Caco-2 (cell line): ENCODE measurements around the gene FRMD4B. TPM values are rescaled to one million over a fixed set of nuclear protein-coding genes. Genes with fewer than 3 reads are reported as not detected.

Experiments used
- BruUV-seq: library from RNA; stranded (reverse); fragments of 400-500 nt; replicated peaks from 2 replicates; lab custom pipeline; 2021; lab: Mats Ljungman, UMichigan
- CTCF ChIA-PET: fragments of 300-600 bp; sonication (Branson Sonifier 250); formaldehyde crosslinking; loops from one replicate; lab custom pipeline; 2022; ENCODE audit warnings: antibody characterized with exemption; lab: Charles Lee
- POLR2A ChIA-PET: fragments of 300-600 bp; sonication (Branson Sonifier 250); formaldehyde crosslinking; loops from one replicate; lab custom pipeline; 2022; ENCODE audit warnings: antibody characterized with exemption; lab: Charles Lee
- DNase-seq, 2 experiments: peaks; one replicate each; pipeline versions ENCODE4 v3.0.0 to v3.0.0-alpha.2; 2020 to 2022
- H3K27me3 ChIP-seq: replicated peaks from 2 replicates; pipeline ENCODE4 v1.6.0; 2011; ENCODE audit warnings: low read length; ENCODE audit not compliant: control insufficient read depth, insufficient read depth
- H3K36me3 ChIP-seq: 2 replicates; pipeline ENCODE4 v1.5.1; 2011; ENCODE audit warnings: low read length; ENCODE audit not compliant: control insufficient read depth, insufficient read depth
- H3K4me1 ChIP-seq: fragments of 250-450 bp; sonication (Bioruptor Pico); 2 replicates; pipeline ENCODE4 v1.5.1; 2020; ENCODE audit warnings: mild to moderate bottlenecking
- H3K4me3 ChIP-seq: 2 replicates; pipeline ENCODE4 v1.5.1; 2011; ENCODE audit warnings: low read depth, mild to moderate bottlenecking, control low read depth, low read length
- H3K9me3 ChIP-seq: fragments of 250-450 bp; sonication (Bioruptor Pico); 2 replicates; pipeline ENCODE4 v1.5.1; 2020; ENCODE audit warnings: mild to moderate bottlenecking, moderate library complexity
- H3K27ac Mint-ChIP-seq: one replicate; pipeline ENCODE4 v1.8.0; 2022; ENCODE audit warnings: mixed read lengths; ENCODE audit not compliant: unreplicated experiment
- H3K27me3 Mint-ChIP-seq: one replicate; pipeline ENCODE4 v1.8.0; 2022; ENCODE audit warnings: mixed read lengths; ENCODE audit not compliant: insufficient read depth, unreplicated experiment
- H3K36me3 Mint-ChIP-seq: one replicate; pipeline ENCODE4 v1.8.0; 2022; ENCODE audit warnings: mild to moderate bottlenecking, mixed read lengths; ENCODE audit not compliant: insufficient read depth, unreplicated experiment
- H3K4me1 Mint-ChIP-seq: one replicate; pipeline ENCODE4 v1.8.0; 2022; ENCODE audit warnings: low read depth, mixed read lengths; ENCODE audit not compliant: unreplicated experiment
- H3K4me3 Mint-ChIP-seq: one replicate; pipeline ENCODE4 v1.8.0; 2022; ENCODE audit warnings: mild to moderate bottlenecking, moderate library complexity, mixed read lengths; ENCODE audit not compliant: unreplicated experiment
- H3K9me3 Mint-ChIP-seq: one replicate; pipeline ENCODE4 v1.8.0; 2022; ENCODE audit warnings: mixed read lengths; ENCODE audit not compliant: unreplicated experiment
- CTCF ChIP-seq, 2 experiments: fragments of 200-600 bp in 1 of 2; IDR thresholded peaks; 1 replicate in 1 of 2; 2 replicates in 1 of 2; pipeline versions ENCODE4 v1.5.1 to v1.8.0; 2011 to 2022; ENCODE audit warnings: antibody characterized with exemption in 1 of 2, control low read depth in 1 of 2, inconsistent platforms in 1 of 2, low read depth in 1 of 2, low read length in 1 of 2, mild to moderate bottlenecking in 1 of 2, moderate library complexity in 1 of 2; ENCODE audit not compliant: insufficient read depth in 1 of 2, severe bottlenecking in 1 of 2, unreplicated experiment in 1 of 2
- intact Hi-C: fragments of 100-400 bp; cut with micrococcal nuclease; formaldehyde crosslinking; loops from one replicate; pipeline ENCODE4 v1.10.0; 2022; ENCODE audit not compliant: unreplicated experiment
- total RNA-seq: library from RNA; stranded (reverse); gene quantifications from 2 replicates; pipeline ENCODE4 v1.2.3, GENCODE V29; 2022

The FRMD4B gene
- total RNA-seq, 1 experiment from 2014 or later: 47.5 TPM

- ChIA-PET POLR2A (no interaction called here), CTCF (no interaction called here)
- BruUV-seq: no TSS peak
- Mint-ChIP-seq H3K27ac (no peak overlapping the region), H3K9me3 (no peaks in the 10 kb centered on the region), H3K36me3 (no peaks in the 10 kb centered on the region), H3K27me3 (peaks cover 13% of the 10 kb centered on the region), H3K4me1 (peaks cover 13% of the 10 kb centered on the region), H3K4me3 (no peak overlapping the region)
- Histone ChIP-seq H3K36me3 (no peaks in the 10 kb centered on the region), H3K4me1 (no peaks in the 10 kb centered on the region), H3K4me3 (no peak overlapping the region), H3K9me3 (no peaks in the 10 kb centered on the region), H3K27me3 (no peaks in the 10 kb centered on the region)
- DNase-seq: no peak
- intact Hi-C loops: no loop called here
- no peak for TF ChIP-seq CTCF (IDR thresholded peaks at IDR 0.05; ENCODE audit: insufficient read depth in 1 of 2, low read depth in 1 of 2, low read length in 1 of 2, severe bottlenecking in 1 of 2, unreplicated experiment in 1 of 2)
Observed at GRCh38 chr3:69142090-69142489, 243.8 kb downstream of the FRMD4B start.

- no peaks in the 10 kb centered on the region for H3K27me3 ChIP-seq
- no peak for DNase-seq
- Mint-ChIP-seq H3K4me1 (peaks cover 13% of the 10 kb centered on the region), H3K27ac (no peak overlapping the region), H3K27me3 (peaks cover 13% of the 10 kb centered on the region), H3K4me3 (no peak overlapping the region), H3K36me3 (no peaks in the 10 kb centered on the region), H3K9me3 (no peaks in the 10 kb centered on the region)
- ChIA-PET CTCF (no interaction called here), POLR2A (no interaction called here)
- intact Hi-C loops: no loop called here
- H3K4me3 ChIP-seq: no peak overlapping the region
- H3K4me1 ChIP-seq: no peaks in the 10 kb centered on the region
- TF ChIP-seq CTCF (IDR thresholded peaks at IDR 0.05; ENCODE audit: insufficient read depth in 1 of 2, low read depth in 1 of 2, low read length in 1 of 2, severe bottlenecking in 1 of 2, unreplicated experiment in 1 of 2): no peak
- H3K9me3 ChIP-seq: no peaks in the 10 kb centered on the region
- no TSS peak for BruUV-seq
- H3K36me3 ChIP-seq: no peaks in the 10 kb centered on the region
Observed at GRCh38 chr3:69141313-69141712, 244.6 kb downstream of the FRMD4B start.

GRCh38 chr3:69137412-69137811 lies 248.5 kb downstream of the FRMD4B start:
- intact Hi-C loops: no loop called here
- POLR2A ChIA-PET: no interaction called here
- Mint-ChIP-seq H3K4me1 (no peaks in the 10 kb centered on the region), H3K27ac (no peak overlapping the region), H3K4me3 (no peak overlapping the region), H3K9me3 (no peaks in the 10 kb centered on the region), H3K36me3 (no peaks in the 10 kb centered on the region), H3K27me3 (peaks cover 13% of the 10 kb centered on the region)
- Histone ChIP-seq H3K36me3 (no peaks in the 10 kb centered on the region), H3K4me3 (no peak overlapping the region), H3K9me3 (no peaks in the 10 kb centered on the region), H3K27me3 (no peaks in the 10 kb centered on the region), H3K4me1 (no peaks in the 10 kb centered on the region)
- no peak for TF ChIP-seq CTCF (IDR thresholded peaks at IDR 0.05; ENCODE audit: insufficient read depth in 1 of 2, low read depth in 1 of 2, low read length in 1 of 2, severe bottlenecking in 1 of 2, unreplicated experiment in 1 of 2)
- DNase-seq: no peak
- BruUV-seq: no TSS peak
- CTCF ChIA-PET: no interaction called here
